22Rv1 (cell line): Measurements from ENCODE around the gene LETMD1.
A peak's percentile ranks its signal among the peaks of the same experiment; 100 is the strongest.

Experiments
- H3K27ac ChIP-seq: fragments of 450-650 bp; 2 replicates; pipeline ENCODE4 v1.5.1; 2017
- ZFX ChIP-seq: fragments of 450-650 bp; IDR thresholded peaks from 2 replicates; pipeline ENCODE4 v1.6.1; 2017; ENCODE audit warnings: antibody characterized with exemption, borderline replicate concordance
- TF ChIP-seq, protein P1 (sequence below): fragments of 450-650 bp; IDR thresholded peaks from 2 replicates; pipeline ENCODE4 v1.5.1; 2017; ENCODE audit warnings: mild to moderate bottlenecking

LETMD1 gene

DNA sequence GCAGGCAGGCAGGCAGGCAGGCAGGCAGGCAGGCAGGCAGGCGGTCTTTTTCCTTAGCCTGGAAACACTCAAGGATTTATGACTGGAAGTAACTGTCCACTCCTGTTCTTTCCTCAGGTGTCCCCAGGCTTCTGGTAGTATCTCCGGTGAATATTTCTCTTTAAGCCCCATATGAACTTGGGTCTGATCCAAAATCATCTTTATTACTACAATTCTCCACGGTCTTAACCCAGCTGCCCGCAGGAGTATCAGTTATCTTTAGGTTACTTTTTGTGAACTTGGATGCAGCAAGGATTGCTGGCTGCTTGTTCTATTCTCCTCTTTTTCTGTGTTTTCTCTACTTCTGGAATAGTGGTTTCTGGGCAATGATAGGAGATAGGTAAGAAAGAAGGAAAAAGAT is 32.0 kb downstream of the LETMD1 start:
- peak overlapping the region; percentile 84 for H3K27ac ChIP-seq
- TF ChIP-seq, protein P1, sequence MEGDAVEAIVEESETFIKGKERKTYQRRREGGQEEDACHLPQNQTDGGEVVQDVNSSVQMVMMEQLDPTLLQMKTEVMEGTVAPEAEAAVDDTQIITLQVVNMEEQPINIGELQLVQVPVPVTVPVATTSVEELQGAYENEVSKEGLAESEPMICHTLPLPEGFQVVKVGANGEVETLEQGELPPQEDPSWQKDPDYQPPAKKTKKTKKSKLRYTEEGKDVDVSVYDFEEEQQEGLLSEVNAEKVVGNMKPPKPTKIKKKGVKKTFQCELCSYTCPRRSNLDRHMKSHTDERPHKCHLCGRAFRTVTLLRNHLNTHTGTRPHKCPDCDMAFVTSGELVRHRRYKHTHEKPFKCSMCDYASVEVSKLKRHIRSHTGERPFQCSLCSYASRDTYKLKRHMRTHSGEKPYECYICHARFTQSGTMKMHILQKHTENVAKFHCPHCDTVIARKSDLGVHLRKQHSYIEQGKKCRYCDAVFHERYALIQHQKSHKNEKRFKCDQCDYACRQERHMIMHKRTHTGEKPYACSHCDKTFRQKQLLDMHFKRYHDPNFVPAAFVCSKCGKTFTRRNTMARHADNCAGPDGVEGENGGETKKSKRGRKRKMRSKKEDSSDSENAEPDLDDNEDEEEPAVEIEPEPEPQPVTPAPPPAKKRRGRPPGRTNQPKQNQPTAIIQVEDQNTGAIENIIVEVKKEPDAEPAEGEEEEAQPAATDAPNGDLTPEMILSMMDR: no peak
- TF ChIP-seq ZFX: no peak

DNA sequence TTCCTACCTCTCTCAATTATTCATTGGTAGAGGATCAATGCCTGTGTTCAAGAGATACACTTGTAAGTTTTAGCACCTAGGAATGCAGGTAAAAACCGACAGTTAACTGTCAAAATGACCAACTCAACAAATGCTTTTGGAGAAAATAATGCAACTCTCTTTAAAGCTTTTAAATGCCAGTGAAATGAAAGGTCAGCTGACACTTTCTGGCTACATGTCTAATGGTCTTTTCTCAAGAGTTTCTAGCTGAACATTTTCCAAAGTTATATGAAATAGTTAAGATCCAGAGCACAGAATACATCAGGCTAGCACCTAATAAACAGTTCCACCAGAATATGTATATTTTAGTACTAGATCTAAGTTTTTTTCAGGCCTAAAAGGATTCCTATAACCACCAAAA is 33.3 kb downstream of the LETMD1 start:
- H3K27ac ChIP-seq: peak overlapping the region; percentile 84

DNA sequence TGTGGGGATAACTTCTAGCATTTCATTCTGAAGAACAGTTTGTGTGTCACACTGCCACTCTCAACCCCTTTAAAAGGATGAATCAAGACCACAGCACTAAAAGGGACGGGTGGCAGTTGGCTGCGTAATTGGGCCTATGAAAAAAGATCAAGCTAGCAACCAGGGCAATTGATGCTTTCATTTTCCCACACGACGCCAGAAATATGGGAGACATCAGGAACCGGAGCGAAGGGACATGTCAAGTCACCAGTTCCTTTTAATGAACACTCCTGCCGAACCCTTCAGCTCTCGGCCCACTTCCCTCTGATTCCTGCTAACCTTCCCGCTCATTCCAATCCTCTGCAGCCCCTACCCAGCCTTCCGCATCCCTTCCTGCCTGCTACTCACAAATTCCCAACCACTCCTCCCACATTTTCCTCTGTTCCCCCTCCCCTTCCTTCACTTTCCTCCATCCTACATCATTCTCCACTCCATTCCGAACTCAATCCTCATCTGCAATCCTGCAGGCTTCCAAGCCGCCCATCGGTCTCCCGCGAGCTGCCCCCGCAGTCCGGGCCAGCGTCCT is 34.5 kb downstream of the LETMD1 start:
- peak overlapping the region; percentile 84 for H3K27ac ChIP-seq

More for the DNA sequence above, 33.3 kb downstream of the LETMD1 start:
- TF ChIP-seq, protein P1: no peak
- no peak for TF ChIP-seq ZFX

DNA sequence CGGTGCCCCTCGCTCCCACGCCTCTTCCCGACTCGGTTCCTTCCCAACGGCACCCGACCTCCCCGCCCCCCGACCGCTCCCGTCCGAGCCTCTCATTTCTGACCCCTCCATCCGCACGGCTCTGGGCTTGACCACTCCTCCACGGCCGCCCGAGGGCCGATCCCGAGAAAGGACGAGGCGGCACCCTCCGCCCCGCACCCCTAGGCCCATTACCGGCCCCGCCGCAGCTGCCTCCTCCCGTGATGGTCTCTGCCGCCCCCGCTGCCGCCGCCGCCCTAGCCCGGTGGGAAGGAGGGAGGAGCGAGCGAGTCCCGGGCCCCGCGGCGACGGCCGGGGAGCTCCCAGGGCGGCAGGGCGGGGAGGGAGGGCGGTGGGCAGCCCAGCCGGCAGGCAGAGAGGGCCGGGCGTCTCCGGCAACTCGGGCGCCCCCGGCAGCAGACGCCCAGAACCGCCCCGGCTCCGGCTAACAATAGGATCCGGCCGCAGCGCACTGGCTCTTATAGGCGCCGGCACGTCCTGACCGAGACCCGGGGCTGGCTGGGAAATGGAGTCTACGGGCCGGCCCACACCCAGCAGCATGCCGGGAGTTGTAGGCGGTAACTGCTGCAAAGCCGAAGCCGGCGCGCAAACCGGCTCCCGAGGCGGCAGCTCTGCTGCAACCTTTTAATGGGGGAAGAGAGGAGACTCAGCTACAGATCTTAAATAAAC is 35.2 kb downstream of the LETMD1 start, which contains the start of gene CSRNP2:
Gene CSRNP2, minus strand, starts transcription at position 471 of the 708 bp plus-strand sequence. CDS start 7,035 bp downstream, outside the sequence.
- peak within 1 kb of the TSS; percentile 84 for H3K27ac ChIP-seq
- no peak for TF ChIP-seq ZFX
- TF ChIP-seq, protein P1: peak; percentile 21

More for the DNA sequence above, 34.5 kb downstream of the LETMD1 start:
- TF ChIP-seq, protein P1: no peak
- TF ChIP-seq ZFX: no peak

DNA sequence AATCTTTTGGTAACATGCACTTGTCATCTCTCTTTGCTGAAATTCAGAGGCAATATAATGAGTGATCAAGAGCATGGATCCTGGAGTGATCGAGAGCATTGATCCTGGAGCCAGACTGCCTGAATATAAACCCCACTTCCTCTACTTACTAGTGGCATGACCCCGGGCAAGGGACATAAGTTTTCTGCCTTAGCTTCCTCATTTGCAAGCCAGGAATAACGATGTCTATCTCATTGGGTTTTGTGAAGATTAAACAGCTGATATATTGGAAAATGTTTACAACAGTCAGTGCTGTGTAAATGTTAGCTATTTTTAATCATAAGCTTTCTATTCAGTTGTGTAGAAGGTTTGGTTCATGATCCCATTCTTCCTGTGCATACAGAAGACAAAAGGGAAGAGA is 37.6 kb downstream of the LETMD1 start:
- H3K27ac ChIP-seq: no peak overlapping the region
- TF ChIP-seq ZFX: no peak

DNA sequence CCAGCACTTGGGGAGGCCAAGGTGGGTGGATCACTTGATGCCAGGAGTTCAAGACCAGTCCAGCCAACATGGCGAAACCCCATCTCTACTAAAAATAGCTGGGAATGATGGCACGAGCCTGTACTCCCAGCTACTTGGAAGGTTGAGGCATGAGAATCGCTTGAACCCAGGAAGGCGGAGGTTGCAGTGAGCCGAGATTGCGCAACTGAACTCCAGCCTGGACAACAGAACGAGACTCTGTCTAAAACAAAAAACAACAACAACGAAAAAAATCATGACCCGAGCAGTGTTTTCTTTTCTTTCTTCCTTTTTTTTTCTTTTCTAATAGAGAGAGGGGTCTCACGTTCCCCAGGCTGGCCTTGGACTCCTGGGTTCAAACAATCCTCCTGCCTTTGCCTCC is 38.8 kb downstream of the LETMD1 start:
- no peak overlapping the region for H3K27ac ChIP-seq
- TF ChIP-seq, protein P1: no peak
- TF ChIP-seq ZFX: no peak

DNA sequence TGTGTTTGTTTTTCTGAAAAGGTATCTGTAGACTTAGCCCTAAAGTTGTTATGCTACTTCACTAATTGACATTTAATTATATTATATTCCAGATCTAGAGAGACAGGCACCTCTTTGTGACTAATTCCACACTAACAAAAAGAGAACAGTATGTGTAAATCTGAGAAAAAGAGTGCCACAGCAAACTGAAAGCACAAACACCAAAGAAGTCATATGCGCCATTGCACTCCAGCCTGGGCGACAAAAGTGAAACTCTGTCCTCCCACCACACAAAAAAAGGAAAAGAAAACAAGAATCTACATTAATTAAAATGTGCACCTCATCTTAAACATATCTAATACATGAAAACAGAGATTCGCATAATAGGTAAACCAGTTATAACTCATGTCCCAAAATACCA is 39.7 kb downstream of the LETMD1 start:
- TF ChIP-seq, protein P1: no peak
- TF ChIP-seq ZFX: no peak
- no peak overlapping the region for H3K27ac ChIP-seq

DNA sequence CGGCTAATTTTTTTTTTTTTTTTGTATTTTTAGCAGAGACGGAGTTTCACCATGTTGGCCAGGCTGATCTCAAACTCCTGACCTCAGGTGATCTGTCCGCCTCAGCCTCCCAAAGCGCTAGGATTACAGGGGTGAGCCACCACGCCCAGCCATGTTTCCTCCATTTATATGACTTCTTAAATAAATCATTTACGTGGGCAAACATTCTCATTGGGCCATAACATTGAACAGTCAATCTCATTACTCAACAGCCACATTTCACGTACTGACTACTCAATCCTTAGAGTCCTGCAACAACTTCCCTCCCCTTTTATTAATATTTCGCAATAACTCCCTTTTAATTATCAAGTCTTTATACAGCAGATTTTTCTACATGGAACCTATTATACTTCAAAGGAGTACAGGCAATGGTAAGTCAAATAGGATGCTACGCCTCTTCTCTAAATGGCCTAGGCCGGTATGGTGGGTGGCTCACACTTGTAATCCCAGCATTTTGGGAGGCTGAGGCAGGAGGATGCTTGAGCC is 42.6 kb downstream of the LETMD1 start:
- TF ChIP-seq, protein P1: no peak
- TF ChIP-seq ZFX: no peak
- no peak overlapping the region for H3K27ac ChIP-seq
